Renal pelvis (tissue), 12 donors: Measurements from ENCODE around the gene NDUFA8. TPM values are rescaled to one million over a fixed set of nuclear protein-coding genes. Genes with fewer than 3 reads are reported as not detected.
A peak's percentile ranks its signal among the peaks of the same experiment; 100 is the strongest.

Source experiments
- DNase-seq: peaks from one replicate; pipeline ENCODE4 v3.0.0-alpha.2; 2013
- long read RNA-seq, 16 experiments: transcript quantifications; one replicate each; lab custom pipeline, GENCODE V29; 2026
- polyA plus RNA-seq, 3 donors: library from polyadenylated mRNA; unstranded; fragments of 120-200 nt; gene quantifications; one replicate each; pipeline ENCODE4 v1.2.1, GENCODE V29; 2013; ENCODE audit not compliant: insufficient read length in 3 of 3

NDUFA8 gene
- 10 to 100 TPM; 79.0 to 93.6 (median 80.4) TPM for polyA plus RNA-seq
- long read RNA-seq, donor 1, transcript NDUFA8-201 (4 exons, 844 nt) = major isoform, 79 of 111 reads
- long read RNA-seq, donor 1, partial matches to known transcripts = 27 of 111 reads
- long read RNA-seq, donor 1, other reads (novel, unspliced or antisense) = 5 of 111 reads
- long read RNA-seq, donor 2, transcript NDUFA8-201 (4 exons, 844 nt) = major isoform, 117 of 155 reads
- long read RNA-seq, donor 2, partial matches to known transcripts = 33 of 155 reads
- long read RNA-seq, donor 2, other reads (novel, unspliced or antisense) = 5 of 155 reads
- long read RNA-seq, donor 3, transcript NDUFA8-201 (4 exons, 844 nt) = major isoform, 82 of 116 reads
- long read RNA-seq, donor 3, partial matches to known transcripts = 28 of 116 reads
- long read RNA-seq, donor 3, other reads (novel, unspliced or antisense) = 6 of 116 reads
- long read RNA-seq, donor 4, transcript NDUFA8-201 (4 exons, 844 nt) = major isoform, 116 of 165 reads
- long read RNA-seq, donor 4, partial matches to known transcripts = 49 of 165 reads
- long read RNA-seq, donor 4, other reads (novel, unspliced or antisense) = 0 of 165 reads
- long read RNA-seq, donor 5, transcript NDUFA8-201 (4 exons, 844 nt) = major isoform, 40 of 56 reads
- long read RNA-seq, donor 5, partial matches to known transcripts = 16 of 56 reads
- long read RNA-seq, donor 5, other reads (novel, unspliced or antisense) = 0 of 56 reads
- long read RNA-seq, donor 6, transcript NDUFA8-201 (4 exons, 844 nt) = major isoform, 102 of 120 reads
- long read RNA-seq, donor 6, partial matches to known transcripts = 18 of 120 reads
- long read RNA-seq, donor 6, other reads (novel, unspliced or antisense) = 0 of 120 reads
- long read RNA-seq, donor 7, transcript NDUFA8-201 (4 exons, 844 nt) = major isoform, 61 of 111 reads
- long read RNA-seq, donor 7, partial matches to known transcripts = 45 of 111 reads
- long read RNA-seq, donor 7, other reads (novel, unspliced or antisense) = 5 of 111 reads
- long read RNA-seq, donor 8, transcript NDUFA8-201 (4 exons, 844 nt) = major isoform, 24 of 40 reads
- long read RNA-seq, donor 8, partial matches to known transcripts = 16 of 40 reads
- long read RNA-seq, donor 8, other reads (novel, unspliced or antisense) = 0 of 40 reads
- long read RNA-seq, donor 9, transcript NDUFA8-201 (4 exons, 844 nt) = major isoform, 118 of 169 reads
- long read RNA-seq, donor 9, partial matches to known transcripts = 45 of 169 reads
- long read RNA-seq, donor 9, other reads (novel, unspliced or antisense) = 6 of 169 reads
- long read RNA-seq, donor 10, transcript NDUFA8-201 (4 exons, 844 nt) = major isoform, 77 of 100 reads
- long read RNA-seq, donor 10, partial matches to known transcripts = 23 of 100 reads
- long read RNA-seq, donor 10, other reads (novel, unspliced or antisense) = 0 of 100 reads
- long read RNA-seq, donor 11, transcript NDUFA8-201 (4 exons, 844 nt) = major isoform, 55 of 65 reads
- long read RNA-seq, donor 11, partial matches to known transcripts = 10 of 65 reads
- long read RNA-seq, donor 11, other reads (novel, unspliced or antisense) = 0 of 65 reads
- long read RNA-seq, donor 12, transcript NDUFA8-201 (4 exons, 844 nt) = major isoform, 117 of 175 reads
- long read RNA-seq, donor 12, partial matches to known transcripts = 58 of 175 reads
- long read RNA-seq, donor 12, other reads (novel, unspliced or antisense) = 0 of 175 reads
- long read RNA-seq, donor 13, transcript NDUFA8-201 (4 exons, 844 nt) = major isoform, 44 of 57 reads
- long read RNA-seq, donor 13, partial matches to known transcripts = 13 of 57 reads
- long read RNA-seq, donor 13, other reads (novel, unspliced or antisense) = 0 of 57 reads
- long read RNA-seq, donor 14 = 0 reads
- long read RNA-seq, donor 15, transcript NDUFA8-201 (4 exons, 844 nt) = major isoform, 106 of 140 reads
- long read RNA-seq, donor 15, partial matches to known transcripts = 29 of 140 reads
- long read RNA-seq, donor 15, other reads (novel, unspliced or antisense) = 5 of 140 reads
- long read RNA-seq, donor 16, transcript NDUFA8-201 (4 exons, 844 nt) = major isoform, 116 of 157 reads
- long read RNA-seq, donor 16, partial matches to known transcripts = 41 of 157 reads
- long read RNA-seq, donor 16, other reads (novel, unspliced or antisense) = 0 of 157 reads

GRCh38 chr9:122159026-122159924 lies at the start of gene NDUFA8, which contains the start of gene MORN5:
Gene NDUFA8, minus strand, starts transcription at chr9:122159779. Its CDS starts 102 bp downstream, at chr9:122159677.
Gene MORN5, plus strand, starts transcription at chr9:122159908. Its CDS starts 65 bp downstream, at chr9:122159973.
- DNase-seq = peak; percentile 97

- DNase-seq = no peak
These were observed 47.5 kb upstream of the NDUFA8 start for GRCh38 chr9:122207096-122207495.

DNA sequence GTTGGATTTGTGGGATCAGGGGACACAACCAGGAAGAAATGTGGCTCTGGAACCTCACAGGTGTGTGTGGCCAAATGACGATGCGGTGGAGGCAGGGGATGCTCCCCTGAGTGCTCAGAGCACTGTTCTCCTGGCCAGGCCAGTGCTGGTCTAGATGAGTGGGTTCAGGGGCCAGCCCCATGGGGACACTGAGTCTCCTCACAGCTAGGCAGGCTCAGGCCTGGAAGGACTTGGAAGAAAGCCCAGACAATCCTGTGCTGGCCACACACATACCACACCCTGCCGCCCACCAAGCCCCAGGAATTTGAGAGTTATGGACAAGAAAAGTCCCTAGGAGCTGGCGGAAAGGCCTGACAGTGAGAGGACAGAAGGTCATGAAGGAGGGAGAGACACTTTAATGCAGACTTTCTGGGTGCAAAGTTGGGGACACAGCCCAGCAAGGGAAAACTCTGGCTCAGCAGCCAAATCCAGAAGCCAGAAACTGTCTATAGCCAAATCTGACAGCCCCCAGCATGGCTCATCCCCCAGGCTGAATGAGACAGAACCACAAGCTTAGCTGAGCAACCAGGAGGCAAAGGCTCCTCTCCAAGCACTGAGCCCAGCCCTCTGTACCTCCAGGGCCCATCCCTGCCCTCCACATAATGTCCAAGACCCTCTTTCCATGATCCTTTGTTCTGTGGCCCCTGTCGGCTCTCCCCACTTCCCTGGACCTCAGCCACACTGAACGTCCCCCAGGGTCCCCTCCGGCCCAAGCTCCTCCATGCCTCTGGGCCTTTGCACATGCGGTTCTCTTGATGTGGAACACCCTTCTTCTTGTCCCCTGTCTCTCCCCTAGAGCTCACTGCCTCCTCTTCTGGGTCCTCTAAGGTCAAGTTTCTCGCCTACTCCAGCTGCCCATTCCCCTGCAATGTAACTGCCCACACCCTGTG lies 46.8 kb upstream of the NDUFA8 start:
- no peak for DNase-seq

DNA sequence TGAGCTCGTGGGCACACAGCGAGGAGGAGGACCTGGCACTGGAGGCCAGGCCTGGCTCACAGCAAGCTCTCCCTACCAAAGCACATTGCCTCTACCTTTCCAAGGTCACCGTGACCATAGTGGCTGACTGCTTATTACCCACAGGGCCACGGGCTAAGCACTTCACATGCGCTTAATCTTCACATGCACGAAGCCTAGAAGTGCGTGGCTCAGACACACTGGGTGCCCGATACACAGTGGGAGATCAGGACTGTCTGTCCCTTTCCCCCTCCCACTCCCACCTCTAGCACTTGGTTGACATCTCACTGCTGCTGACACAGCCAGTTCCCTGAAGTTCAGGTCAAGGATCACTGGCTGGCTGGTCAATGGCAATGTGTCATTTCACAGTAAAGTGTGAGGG lies 45.6 kb upstream of the NDUFA8 start:
- DNase-seq = no peak

DNA sequence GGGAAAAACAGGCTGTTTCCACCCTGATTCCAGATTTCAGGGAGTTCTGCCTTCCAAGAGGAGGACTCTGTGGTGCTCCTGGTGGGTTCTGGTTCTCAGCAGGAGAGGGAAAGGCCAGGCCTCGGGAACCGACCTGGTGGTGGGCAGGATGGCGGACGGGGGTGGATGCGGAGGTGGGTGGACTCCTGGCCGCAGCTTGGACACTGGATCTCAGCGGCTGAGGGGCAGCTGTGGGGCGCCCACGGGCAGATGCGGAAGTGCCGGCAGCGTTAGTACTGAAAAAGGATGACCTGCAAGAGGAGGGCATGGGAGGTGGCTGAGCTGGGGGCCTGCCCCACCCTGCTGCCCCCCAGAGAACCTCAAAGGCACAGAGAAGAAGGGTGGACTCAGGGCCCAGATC lies 44.9 kb upstream of the NDUFA8 start:
- no peak for DNase-seq

GRCh38 chr9:122204055-122204454 lies 44.5 kb upstream of the NDUFA8 start:
- no peak for DNase-seq

- DNase-seq = no peak
These were observed 42.5 kb upstream of the NDUFA8 start for GRCh38 chr9:122202111-122202510.

DNA sequence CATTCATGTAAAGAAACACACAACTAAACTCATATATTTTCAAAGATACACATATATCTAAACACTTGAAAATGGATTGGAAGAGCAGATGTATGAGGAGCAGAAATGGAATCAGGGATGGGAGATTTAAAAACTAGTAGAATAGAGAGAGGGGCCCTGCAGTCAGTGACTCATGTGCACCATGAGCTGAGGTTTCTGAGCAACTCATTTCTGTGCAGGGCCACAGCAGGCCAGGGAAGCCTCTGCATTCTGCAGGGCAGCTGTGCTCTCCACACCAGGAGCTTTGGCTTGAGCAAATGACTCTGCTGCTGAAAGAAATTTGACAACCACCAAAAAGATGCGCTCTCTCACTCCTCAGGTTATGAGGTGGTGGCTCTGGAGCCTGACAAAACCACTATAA lies 42.1 kb upstream of the NDUFA8 start:
- DNase-seq = no peak

GRCh38 chr9:122200960-122201595 lies 41.5 kb upstream of the NDUFA8 start:
- DNase-seq = no peak

- no peak for DNase-seq
These were observed 38.3 kb upstream of the NDUFA8 start for GRCh38 chr9:122197882-122198281.

DNA sequence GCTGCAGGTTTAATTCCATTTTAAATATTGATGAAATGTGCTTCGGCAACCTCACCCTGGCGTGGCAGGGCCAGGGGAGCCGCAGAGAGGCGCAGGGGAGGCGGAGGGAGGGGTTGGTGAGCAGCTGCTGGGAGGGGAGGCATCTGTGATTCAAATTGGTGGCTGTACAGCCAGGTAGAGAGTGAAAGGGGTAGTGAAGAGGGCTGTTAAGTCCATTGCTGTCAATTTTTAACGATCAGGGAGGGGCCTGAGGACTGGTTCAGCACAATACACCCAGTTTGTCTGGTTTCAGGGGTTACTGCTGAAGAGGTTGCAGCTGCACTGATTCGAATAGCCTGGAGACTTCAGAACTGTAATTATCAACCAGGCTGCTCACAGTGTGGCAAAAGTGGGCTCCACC lies 37.8 kb upstream of the NDUFA8 start:
- DNase-seq = no peak

DNA sequence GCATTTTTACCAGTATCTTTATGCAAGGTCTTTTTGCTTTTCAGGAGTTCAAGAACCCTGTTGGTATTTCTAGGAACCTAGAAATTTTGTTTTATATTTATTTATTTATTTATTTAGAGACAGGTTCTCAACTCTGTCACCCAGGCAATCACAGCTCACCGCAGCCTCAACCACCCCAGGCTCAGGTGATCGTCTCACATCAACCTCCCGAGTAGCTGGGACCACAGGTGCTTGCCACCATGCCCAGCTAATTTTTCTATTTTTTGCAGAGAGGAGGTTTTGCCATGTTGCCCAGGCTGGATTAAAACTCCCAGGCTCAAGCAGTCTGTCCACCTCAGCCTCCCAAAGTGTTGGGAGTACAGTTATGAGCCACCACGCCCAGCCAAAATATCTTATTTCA lies 36.3 kb upstream of the NDUFA8 start:
- no peak for DNase-seq

DNA sequence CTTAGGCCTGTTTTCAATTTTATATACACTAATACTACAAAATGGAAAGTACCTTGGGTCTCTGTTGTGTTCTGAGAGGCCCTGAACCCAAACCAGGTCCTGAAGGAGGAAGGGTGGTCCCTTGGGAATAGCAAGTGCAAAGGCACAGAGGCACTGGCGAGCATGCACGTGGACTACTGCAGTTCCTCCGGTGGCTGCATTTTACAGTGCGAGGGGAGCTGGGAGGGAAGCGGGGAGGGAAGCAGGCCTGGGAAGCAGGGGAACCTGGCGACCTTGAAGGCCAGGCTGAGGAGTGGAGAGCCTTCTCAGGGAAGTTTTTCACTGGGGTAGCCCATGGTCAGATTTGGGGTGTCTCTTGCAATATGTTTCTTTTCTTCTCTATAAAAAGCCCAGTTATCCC lies 34.1 kb upstream of the NDUFA8 start:
- no peak for DNase-seq

- no peak for DNase-seq
These were observed 33.4 kb upstream of the NDUFA8 start for GRCh38 chr9:122192914-122193525.

DNA sequence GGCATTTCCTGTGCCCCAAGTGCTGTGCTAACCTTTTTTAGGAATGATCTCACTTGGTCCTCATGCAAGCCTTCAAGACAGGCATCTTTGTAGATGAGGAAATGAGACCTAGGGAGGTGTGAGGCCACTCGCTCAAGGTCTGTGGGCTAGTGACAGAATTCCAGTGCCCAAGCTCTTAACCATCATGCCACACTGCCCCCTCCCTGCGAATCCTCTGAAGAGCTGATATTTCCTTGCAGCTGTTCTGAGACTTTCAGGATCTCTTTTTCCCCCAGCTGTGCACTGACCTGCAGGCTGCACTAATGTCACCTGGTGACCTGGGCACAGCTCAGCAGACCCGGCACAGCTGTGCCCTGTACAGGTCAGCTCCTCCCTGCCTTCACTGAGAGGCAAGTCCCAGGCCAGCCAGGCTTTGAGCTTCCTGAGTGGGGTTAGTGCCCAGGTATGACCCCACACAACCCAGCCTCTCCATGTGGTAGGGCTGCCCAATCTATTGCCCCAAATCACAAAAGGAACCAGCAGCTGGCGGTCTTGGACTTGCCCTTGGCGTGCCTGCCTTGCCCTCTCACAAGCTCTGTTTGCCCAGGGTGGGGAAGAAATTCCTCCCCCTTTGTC lies 32.8 kb upstream of the NDUFA8 start:
- DNase-seq = no peak

DNA sequence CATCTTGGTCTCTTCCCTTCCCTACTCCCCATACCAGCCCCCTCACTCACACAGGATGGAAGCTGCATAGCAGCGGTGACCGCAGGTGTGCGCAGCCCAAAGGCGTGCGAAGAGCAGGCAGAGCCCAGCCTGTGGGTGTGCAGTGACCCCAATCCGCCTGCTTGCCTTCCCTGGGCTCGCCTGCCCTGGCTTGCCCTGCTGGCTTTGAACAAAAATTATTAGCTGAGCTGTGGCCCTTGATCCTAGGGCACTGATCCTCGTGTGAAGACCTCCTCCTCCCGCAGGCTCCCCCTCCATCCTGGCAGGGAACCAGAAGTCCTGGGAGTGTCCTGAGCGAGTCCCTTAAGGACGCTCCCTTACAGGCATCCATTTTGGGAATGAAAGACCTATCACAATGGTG lies 32.0 kb upstream of the NDUFA8 start:
- DNase-seq = peak; percentile 28
